ENCODE results near the gene NR6A1.

NR6A1 gene

GRCh38 chr9:124500796-124501611 is 270.1 kb downstream of the NR6A1 start:
- DNase-seq: no peak

- no peak for DNase-seq
Observed at GRCh38 chr9:124500028-124500795, 270.9 kb downstream of the NR6A1 start.

- no peak for DNase-seq
Observed at GRCh38 chr9:124499216-124499615, 271.9 kb downstream of the NR6A1 start.

GRCh38 chr9:124498499-124499146 is 272.5 kb downstream of the NR6A1 start:
- no peak for DNase-seq

- DNase-seq: no peak
Observed at GRCh38 chr9:124498040-124498439, 273.1 kb downstream of the NR6A1 start.

GRCh38 chr9:124497441-124497840 is 273.7 kb downstream of the NR6A1 start:
- DNase-seq: no peak

GRCh38 chr9:124496463-124496862 is 274.6 kb downstream of the NR6A1 start:
- no peak for DNase-seq

- no peak for DNase-seq
Observed at GRCh38 chr9:124496075-124496449, 275.0 kb downstream of the NR6A1 start.

- no peak for DNase-seq
Observed at GRCh38 chr9:124495126-124496074, 275.7 kb downstream of the NR6A1 start.

- DNase-seq: no peak
Observed at GRCh38 chr9:124493794-124494479, 277.2 kb downstream of the NR6A1 start.

- no peak for DNase-seq
Observed at GRCh38 chr9:124493218-124493617, 277.9 kb downstream of the NR6A1 start.

GRCh38 chr9:124492818-124493217 is 278.3 kb downstream of the NR6A1 start:
- DNase-seq: no peak

GRCh38 chr9:124491049-124491975 is 279.8 kb downstream of the NR6A1 start:
- DNase-seq: no peak

GRCh38 chr9:124490004-124490403 is 281.1 kb downstream of the NR6A1 start:
- DNase-seq: no peak

- peak; percentile 43 for DNase-seq
Observed at GRCh38 chr9:124489222-124489621, 281.9 kb downstream of the NR6A1 start.

- DNase-seq: no peak
Observed at GRCh38 chr9:124488641-124489210, 282.4 kb downstream of the NR6A1 start.

- no peak for DNase-seq
Observed at GRCh38 chr9:124487260-124488182, 283.6 kb downstream of the NR6A1 start.

GRCh38 chr9:124486778-124487259 is 284.3 kb downstream of the NR6A1 start:
- no peak for DNase-seq

- DNase-seq: no peak
Observed at GRCh38 chr9:124485936-124486335, 285.2 kb downstream of the NR6A1 start.

Data from fibroblast of skin of back (primary cell).